Endothelial cell of umbilical vein (primary cell): ENCODE results near the gene ABL1. TPM values are rescaled to one million over a fixed set of nuclear protein-coding genes. Genes with fewer than 3 reads are reported as not detected.

ENCODE experiments used
- BruUV-seq: library from RNA; stranded (reverse); fragments of 400-500 nt; replicated peaks from 2 replicates; lab custom pipeline; 2021; lab: Mats Ljungman, UMichigan
- CTCF ChIA-PET: fragments of 300-600, 350-600 bp; sonication (Branson Sonifier 250); formaldehyde crosslinking; loops from one replicate; lab custom pipeline; 2021; ENCODE audit warnings: antibody characterized with exemption, inconsistent platforms; lab: Charles Lee
- POLR2A ChIA-PET: fragments of 300-600, 350-600 bp; sonication (Branson Sonifier 250); formaldehyde crosslinking; loops from one replicate; lab custom pipeline; 2021; ENCODE audit warnings: antibody characterized with exemption, inconsistent platforms; lab: Charles Lee
- DNase-seq: peaks from one replicate; pipeline ENCODE4 v3.0.0-alpha.2; 2011; ENCODE audit warnings: low read depth, low spot score
- FAIRE-seq: peaks from 2 replicates; lab custom pipeline; 2011; peaks lifted over from hg19 to GRCh38; lab: Jason Lieb, UNC
- H2AFZ ChIP-seq: 2 replicates; pipeline ENCODE4 v1.6.0; 2012; ENCODE audit warnings: low read depth, low read length, control low read depth, inconsistent platforms
- H3K27ac ChIP-seq: 2 replicates; pipeline ENCODE4 v1.5.1; 2011; ENCODE audit warnings: low read depth, mild to moderate bottlenecking, control low read depth, low read length, moderate library complexity; ENCODE audit not compliant: insufficient read depth
- H3K27me3 ChIP-seq, 2 experiments: 2 replicates each; pipeline versions ENCODE4 v1.6.0 to v1.6.1; 2011; ENCODE audit warnings: low read length in 2 of 2, mixed read lengths in 1 of 2; ENCODE audit not compliant: control insufficient read depth in 2 of 2, insufficient read depth in 2 of 2
- H3K36me3 ChIP-seq, 2 experiments: 2 replicates in 1 of 2; 3 replicates in 1 of 2; pipeline ENCODE4 v1.5.1; 2011; ENCODE audit warnings: low read length in 2 of 2, mild to moderate bottlenecking in 1 of 2, moderate library complexity in 1 of 2; ENCODE audit not compliant: control insufficient read depth in 2 of 2, insufficient read depth in 2 of 2; ENCODE audit errors: extremely low read depth in 1 of 2
- H3K4me1 ChIP-seq: 3 replicates; pipeline ENCODE4 v1.5.1; 2011; ENCODE audit warnings: mild to moderate bottlenecking, low read length; ENCODE audit not compliant: control insufficient read depth, insufficient read depth; ENCODE audit errors: extremely low read depth
- H3K4me2 ChIP-seq: 2 replicates; pipeline ENCODE4 v1.6.1; 2011; ENCODE audit warnings: low read length, control low read depth, mixed read lengths; ENCODE audit not compliant: insufficient read depth
- H3K4me3 ChIP-seq, 3 experiments: fragments of 200-600 bp in 1 of 3; sonication (generic), shearing (Covaris generic) in 1 of 3; replicated peaks in 1 of 3; 2 replicates each; pipeline ENCODE4 v1.5.1; 2011 to 2016; ENCODE audit warnings: control low read depth in 3 of 3, low read length in 3 of 3, mild to moderate bottlenecking in 2 of 3, inconsistent platforms in 1 of 3, low read depth in 1 of 3, moderate library complexity in 1 of 3; ENCODE audit not compliant: insufficient read depth in 1 of 3
- H3K79me2 ChIP-seq: 2 replicates; pipeline ENCODE4 v1.6.0; 2012; ENCODE audit warnings: low read length, inconsistent platforms; ENCODE audit not compliant: control insufficient read depth, insufficient read depth
- H3K9ac ChIP-seq: replicated peaks from 2 replicates; pipeline ENCODE3; 2011; ENCODE audit warnings: low read length, control low read depth; ENCODE audit not compliant: insufficient read depth; ENCODE audit errors: extremely low read depth
- H3K9me1 ChIP-seq: replicated peaks from 3 replicates; pipeline ENCODE4 v1.6.0; 2011; ENCODE audit warnings: mild to moderate bottlenecking, low read length; ENCODE audit not compliant: control insufficient read depth, insufficient read depth; ENCODE audit errors: extremely low read depth
- H3K9me3 ChIP-seq: replicated peaks from 2 replicates; pipeline ENCODE4 v1.5.1; 2012; ENCODE audit warnings: low read length, inconsistent platforms; ENCODE audit not compliant: control insufficient read depth, insufficient read depth
- H4K20me1 ChIP-seq: replicated peaks from 2 replicates; pipeline ENCODE3; 2011; ENCODE audit warnings: mild to moderate bottlenecking, low read length; ENCODE audit not compliant: control insufficient read depth, insufficient read depth; ENCODE audit errors: extremely low read depth
- EZH2 ChIP-seq: IDR thresholded peaks from 2 replicates; pipeline ENCODE4 v1.6.1; 2012; ENCODE audit warnings: borderline replicate concordance, low read depth, mild to moderate bottlenecking, moderate library complexity, low read length, inconsistent platforms; ENCODE audit not compliant: severe bottlenecking
- FOS ChIP-seq: IDR thresholded peaks from 2 replicates; pipeline ENCODE4 v1.6.1; 2011; ENCODE audit warnings: mild to moderate bottlenecking, low read length, moderate library complexity, borderline replicate concordance; ENCODE audit not compliant: insufficient read depth
- GATA2 ChIP-seq: IDR thresholded peaks from 2 replicates; pipeline ENCODE4 v1.7.0; 2011; ENCODE audit warnings: low read depth, mild to moderate bottlenecking, moderate library complexity, mixed read lengths, low read length; ENCODE audit not compliant: insufficient read length, insufficient read depth
- JUN ChIP-seq: IDR thresholded peaks from 2 replicates; pipeline ENCODE4 v1.6.1; 2011; ENCODE audit warnings: borderline replicate concordance, low read depth; ENCODE audit not compliant: insufficient read length, insufficient read depth
- MYC ChIP-seq: IDR thresholded peaks from one replicate; pipeline ENCODE4 v1.6.1; 2011; ENCODE audit warnings: mild to moderate bottlenecking, low read depth, low read length
- POLR2A ChIP-seq: IDR thresholded peaks from 2 replicates; pipeline ENCODE4 v1.6.1; 2012; ENCODE audit warnings: low read depth, mild to moderate bottlenecking, control low read depth, low read length
- POLR2AphosphoS5 ChIP-seq: IDR thresholded peaks from 2 replicates; pipeline ENCODE4 v1.6.1; 2012; ENCODE audit warnings: low read depth, mild to moderate bottlenecking, control low read depth, low read length, moderate library complexity; ENCODE audit not compliant: insufficient read depth
- dilution Hi-C: fragments of 300-500 bp; cut with MboI; formaldehyde crosslinking; loops from one replicate; pipeline ENCODE4 v1.15.0; 2019; ENCODE audit warnings: low sequenced_read_pairs; ENCODE audit not compliant: extremely low pct_ligation_motif_present
- intact Hi-C: fragments of 100-400 bp; cut with micrococcal nuclease; formaldehyde crosslinking; loops from one replicate; pipeline ENCODE4 v1.10.0; 2022
- polyA plus RNA-seq, 4 experiments: library from polyadenylated mRNA; depleted of rRNA in 3 of 4; stranded (reverse) in 3 of 4; unstranded in 1 of 4; fragments of >200 nt; gene quantifications; 2 replicates each; pipeline versions ENCODE4 v1.2.1 to v1.2.3, GENCODE V29; 2011 to 2012; ENCODE audit warnings: missing spikeins in 1 of 4
- total RNA-seq: library from RNA; stranded (reverse); gene quantifications from 2 replicates; pipeline ENCODE4 v1.2.3, GENCODE V29; 2021
- TF ChIP-seq, protein P1 (sequence below): IDR thresholded peaks from 2 replicates; pipeline ENCODE4 v1.6.1; 2011; ENCODE audit not compliant: insufficient read depth, insufficient read length
- TF ChIP-seq, protein P2 (sequence below), 2 donors: IDR thresholded peaks; 1 replicate in 1 of 2; 2 replicates in 1 of 2; pipeline ENCODE4 v1.5.1; 2011; ENCODE audit warnings: low read length in 2 of 2, mild to moderate bottlenecking in 2 of 2, moderate library complexity in 2 of 2, control low read depth in 1 of 2, inconsistent platforms in 1 of 2, low read depth in 1 of 2; ENCODE audit not compliant: insufficient read depth in 1 of 2; ENCODE audit errors: extremely low read depth in 1 of 2

ABL1 gene
- total and polyA plus RNA-seq, 2 donors (not counting 3 experiments of a cell fraction or from before 2014, with no cell fraction given) = 32.1 to 87.1 TPM

DNA sequence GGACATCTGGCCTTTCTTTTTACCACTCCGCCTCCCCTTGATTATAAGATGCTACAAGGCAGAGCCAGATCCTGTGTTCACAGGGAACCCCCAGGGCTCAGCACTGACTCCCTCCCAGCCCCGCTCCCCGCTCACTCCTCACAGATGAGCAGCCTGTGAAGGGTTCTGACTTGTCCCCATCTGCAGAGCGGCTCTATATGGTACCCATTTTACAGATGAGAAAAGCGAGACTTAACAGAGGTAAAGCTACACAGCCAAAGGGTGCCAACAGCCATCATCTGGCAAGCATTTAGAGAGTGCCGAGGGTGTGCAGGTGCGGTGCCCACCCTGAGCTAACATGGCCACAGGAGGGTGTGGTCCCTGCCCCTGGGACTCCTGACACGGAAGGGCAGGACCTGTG is 85.2 kb downstream of the ABL1 start:
- Histone ChIP-seq H3K4me3 (no peak overlapping the region), H4K20me1 (no peaks in the 10 kb centered on the region), H2AFZ (no peak overlapping the region), H3K4me1 (no peaks in the 10 kb centered on the region), H3K4me2 (no peak overlapping the region), H3K79me2 (no peaks in the 10 kb centered on the region), H3K9me1 (no peaks in the 10 kb centered on the region), H3K36me3 (no peaks in the 10 kb centered on the region), H3K9me3 (no peaks in the 10 kb centered on the region), H3K27ac (no peak overlapping the region), H3K27me3 (peaks cover 0 to 7% of the 10 kb centered on the region in 2 experiments), H3K9ac (no peak overlapping the region)
- BruUV-seq = no TSS peak
- intact Hi-C loops = no loop called here
- dilution Hi-C loops = no loop called here
- DNase-seq (no peak), FAIRE-seq (no peak)
- CTCF ChIA-PET = no interaction called here
- TF ChIP-seq JUN (no peak), EZH2 (no peak), POLR2A (no peak), FOS (no peak), POLR2AphosphoS5 (no peak), GATA2 (no peak), MYC (no peak)
- TF ChIP-seq, protein P1, sequence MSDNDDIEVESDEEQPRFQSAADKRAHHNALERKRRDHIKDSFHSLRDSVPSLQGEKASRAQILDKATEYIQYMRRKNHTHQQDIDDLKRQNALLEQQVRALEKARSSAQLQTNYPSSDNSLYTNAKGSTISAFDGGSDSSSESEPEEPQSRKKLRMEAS = no peak
- TF ChIP-seq, protein P2, sequence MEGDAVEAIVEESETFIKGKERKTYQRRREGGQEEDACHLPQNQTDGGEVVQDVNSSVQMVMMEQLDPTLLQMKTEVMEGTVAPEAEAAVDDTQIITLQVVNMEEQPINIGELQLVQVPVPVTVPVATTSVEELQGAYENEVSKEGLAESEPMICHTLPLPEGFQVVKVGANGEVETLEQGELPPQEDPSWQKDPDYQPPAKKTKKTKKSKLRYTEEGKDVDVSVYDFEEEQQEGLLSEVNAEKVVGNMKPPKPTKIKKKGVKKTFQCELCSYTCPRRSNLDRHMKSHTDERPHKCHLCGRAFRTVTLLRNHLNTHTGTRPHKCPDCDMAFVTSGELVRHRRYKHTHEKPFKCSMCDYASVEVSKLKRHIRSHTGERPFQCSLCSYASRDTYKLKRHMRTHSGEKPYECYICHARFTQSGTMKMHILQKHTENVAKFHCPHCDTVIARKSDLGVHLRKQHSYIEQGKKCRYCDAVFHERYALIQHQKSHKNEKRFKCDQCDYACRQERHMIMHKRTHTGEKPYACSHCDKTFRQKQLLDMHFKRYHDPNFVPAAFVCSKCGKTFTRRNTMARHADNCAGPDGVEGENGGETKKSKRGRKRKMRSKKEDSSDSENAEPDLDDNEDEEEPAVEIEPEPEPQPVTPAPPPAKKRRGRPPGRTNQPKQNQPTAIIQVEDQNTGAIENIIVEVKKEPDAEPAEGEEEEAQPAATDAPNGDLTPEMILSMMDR (IDR thresholded peaks at IDR 0.05; ENCODE audit: extremely low read depth in 1 of 2, insufficient read depth in 1 of 2, low read depth in 1 of 2, low read length in 2 of 2) = no peak
- POLR2A ChIA-PET = no interaction called here
